HG03432 (cell line): ENCODE results near the gene NR1I3.
"Not testable (repeated sequence)": the region's sequence is repeated elsewhere in the genome, so short reads cannot be mapped to it uniquely, and the experiment has no call there.

Source experiments
- ATAC-seq: cut with Tn5 transposase; IDR thresholded peaks from one replicate; pipeline ENCODE4 v1.9.1; 2021; ENCODE audit warnings: mild to moderate bottlenecking, moderate library complexity; ENCODE audit not compliant: unreplicated experiment

The NR1I3 gene, protein sequence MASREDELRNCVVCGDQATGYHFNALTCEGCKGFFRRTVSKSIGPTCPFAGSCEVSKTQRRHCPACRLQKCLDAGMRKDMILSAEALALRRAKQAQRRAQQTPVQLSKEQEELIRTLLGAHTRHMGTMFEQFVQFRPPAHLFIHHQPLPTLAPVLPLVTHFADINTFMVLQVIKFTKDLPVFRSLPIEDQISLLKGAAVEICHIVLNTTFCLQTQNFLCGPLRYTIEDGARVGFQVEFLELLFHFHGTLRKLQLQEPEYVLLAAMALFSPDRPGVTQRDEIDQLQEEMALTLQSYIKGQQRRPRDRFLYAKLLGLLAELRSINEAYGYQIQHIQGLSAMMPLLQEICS

GRCh38 chr1:161238039-161238473 lies at the start of gene NR1I3:
Gene NR1I3 (minus strand): TSS chr1:161238203. CDS start chr1:161236565, 1,638 bp downstream.
- ATAC-seq = no peak

DNA sequence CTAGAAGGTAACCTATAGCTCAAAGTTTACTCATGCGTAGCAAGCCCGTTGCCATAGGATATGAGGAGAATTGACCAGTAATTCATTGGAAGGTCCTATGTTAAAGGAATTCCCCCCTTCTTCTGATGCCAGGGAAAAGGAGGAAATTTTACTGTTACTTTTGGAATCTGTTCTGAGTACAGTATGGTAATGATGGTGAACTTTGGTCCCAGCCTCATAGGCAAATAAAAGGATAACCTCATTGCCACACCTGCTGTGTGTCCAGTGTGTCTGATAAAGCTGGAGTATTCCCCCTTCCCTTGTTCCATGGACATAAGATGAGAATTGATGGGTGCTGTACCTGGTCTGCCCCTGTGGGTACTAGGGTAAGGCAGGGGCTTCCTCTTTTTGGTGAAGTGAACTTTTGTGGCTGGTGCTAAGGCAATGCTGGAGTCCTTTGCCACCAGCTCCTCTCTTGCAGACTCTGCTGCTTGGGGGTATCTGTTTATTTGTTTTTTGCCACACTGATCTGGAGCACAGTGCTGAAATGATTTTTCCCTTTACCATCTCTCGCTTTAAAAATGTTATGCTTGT lies 49.6 kb upstream of the NR1I3 start:
- ATAC-seq = no peak

DNA sequence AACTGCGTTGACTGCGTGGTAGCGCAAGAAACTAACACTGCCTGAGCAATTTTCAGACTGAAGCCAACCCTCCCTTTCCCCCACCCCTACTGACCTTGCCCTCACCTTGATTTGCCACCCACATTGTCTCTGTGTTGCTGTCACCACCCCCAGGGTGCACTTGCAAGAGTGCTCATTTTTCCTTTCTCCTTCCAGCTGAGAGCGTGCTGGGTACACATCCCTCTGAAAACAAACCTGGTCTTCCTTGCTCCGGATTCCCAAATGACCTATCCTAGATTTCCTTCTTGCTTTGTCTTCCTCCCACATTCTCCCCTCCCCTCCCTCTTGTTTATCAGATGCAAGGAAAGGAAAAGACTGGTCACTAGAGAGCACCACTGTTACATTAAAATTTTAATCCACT lies 47.5 kb upstream of the NR1I3 start:
- no peak for ATAC-seq

DNA sequence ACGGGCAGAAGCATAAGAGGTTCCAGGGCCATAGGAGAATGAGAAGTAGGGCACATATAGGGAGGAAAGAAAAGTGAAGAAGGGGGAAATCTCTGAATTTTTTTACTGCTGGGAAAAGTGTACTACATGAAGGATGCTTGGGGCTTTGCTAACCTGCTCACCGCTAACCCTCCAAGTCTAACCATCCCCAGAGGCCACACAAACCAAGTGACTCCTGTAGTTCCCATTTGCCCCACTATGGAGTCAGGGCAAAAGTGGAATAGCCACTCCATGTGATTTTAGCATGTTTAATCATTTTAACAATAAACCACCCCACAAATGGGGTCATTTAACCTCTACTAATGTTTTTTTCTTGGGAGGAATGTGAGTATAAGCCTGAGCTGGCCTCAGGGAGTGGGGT lies 47.1 kb upstream of the NR1I3 start:
- no peak for ATAC-seq

DNA sequence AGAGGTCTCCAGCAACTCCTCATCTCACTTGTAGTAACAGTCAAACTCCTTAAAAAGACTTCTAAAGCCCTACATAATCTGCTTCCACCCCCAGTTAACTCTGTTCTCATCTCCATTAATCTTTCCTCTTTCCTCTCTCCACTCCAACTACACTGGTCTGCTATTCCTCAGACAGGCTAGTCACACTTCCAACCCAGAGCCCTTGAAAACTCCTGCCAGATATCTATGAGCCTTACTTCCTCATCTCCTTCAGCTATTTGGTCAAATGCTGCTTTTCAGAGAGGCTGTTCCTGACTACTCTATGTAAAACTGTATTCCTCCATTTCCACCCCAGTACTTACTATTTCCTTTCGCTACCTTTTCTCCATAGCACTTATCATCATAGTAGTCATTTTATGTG lies 45.0 kb upstream of the NR1I3 start:
- no peak for ATAC-seq

GRCh38 chr1:161274874-161275273 lies 36.9 kb upstream of the NR1I3 start:
- no peak for ATAC-seq

GRCh38 chr1:161273402-161273801 lies 35.4 kb upstream of the NR1I3 start:
- no peak for ATAC-seq

DNA sequence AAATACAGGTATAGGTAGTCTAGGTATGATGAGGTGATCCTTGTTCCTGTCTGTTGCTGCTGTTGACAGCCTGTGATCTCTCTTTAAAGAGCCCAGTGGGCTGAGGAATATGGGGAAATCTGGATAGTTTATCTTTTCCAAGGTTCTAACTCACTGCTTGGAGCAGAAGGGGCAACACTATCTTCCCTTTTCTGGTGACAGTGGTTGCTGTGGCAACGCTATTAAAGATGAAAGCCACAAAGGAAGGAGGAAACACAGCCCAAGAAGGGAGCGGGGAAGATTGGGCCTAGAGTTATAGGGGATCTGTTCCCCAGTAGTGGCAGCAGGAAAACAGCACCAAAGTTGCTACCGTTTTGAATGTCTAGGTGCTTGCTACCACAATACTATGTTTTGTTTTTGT lies 29.3 kb upstream of the NR1I3 start:
- no peak for ATAC-seq

- ATAC-seq = no peak
Measured at GRCh38 chr1:161266836-161267235, 28.8 kb upstream of the NR1I3 start.

GRCh38 chr1:161266202-161266601 lies 28.2 kb upstream of the NR1I3 start:
- ATAC-seq = no peak

DNA sequence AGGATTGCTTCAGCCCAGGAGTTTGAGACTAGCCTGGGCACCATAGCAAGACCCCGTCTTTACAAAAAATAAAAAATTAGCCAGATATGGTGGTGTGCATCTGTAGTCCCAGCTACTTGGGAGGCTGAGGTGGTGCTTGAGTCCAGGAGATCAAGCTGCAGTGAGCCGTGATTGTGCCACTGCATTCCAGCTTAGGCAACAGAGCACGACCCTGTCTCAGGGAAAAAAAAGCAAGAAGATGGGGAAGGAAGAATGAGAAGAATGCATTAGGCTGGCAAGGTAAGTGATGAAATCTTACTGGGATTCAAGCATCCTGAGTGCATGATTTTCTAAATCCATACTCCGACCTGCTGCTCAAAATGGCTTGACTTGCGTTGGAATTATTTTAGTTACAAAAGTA lies 27.3 kb upstream of the NR1I3 start:
- no peak for ATAC-seq

DNA sequence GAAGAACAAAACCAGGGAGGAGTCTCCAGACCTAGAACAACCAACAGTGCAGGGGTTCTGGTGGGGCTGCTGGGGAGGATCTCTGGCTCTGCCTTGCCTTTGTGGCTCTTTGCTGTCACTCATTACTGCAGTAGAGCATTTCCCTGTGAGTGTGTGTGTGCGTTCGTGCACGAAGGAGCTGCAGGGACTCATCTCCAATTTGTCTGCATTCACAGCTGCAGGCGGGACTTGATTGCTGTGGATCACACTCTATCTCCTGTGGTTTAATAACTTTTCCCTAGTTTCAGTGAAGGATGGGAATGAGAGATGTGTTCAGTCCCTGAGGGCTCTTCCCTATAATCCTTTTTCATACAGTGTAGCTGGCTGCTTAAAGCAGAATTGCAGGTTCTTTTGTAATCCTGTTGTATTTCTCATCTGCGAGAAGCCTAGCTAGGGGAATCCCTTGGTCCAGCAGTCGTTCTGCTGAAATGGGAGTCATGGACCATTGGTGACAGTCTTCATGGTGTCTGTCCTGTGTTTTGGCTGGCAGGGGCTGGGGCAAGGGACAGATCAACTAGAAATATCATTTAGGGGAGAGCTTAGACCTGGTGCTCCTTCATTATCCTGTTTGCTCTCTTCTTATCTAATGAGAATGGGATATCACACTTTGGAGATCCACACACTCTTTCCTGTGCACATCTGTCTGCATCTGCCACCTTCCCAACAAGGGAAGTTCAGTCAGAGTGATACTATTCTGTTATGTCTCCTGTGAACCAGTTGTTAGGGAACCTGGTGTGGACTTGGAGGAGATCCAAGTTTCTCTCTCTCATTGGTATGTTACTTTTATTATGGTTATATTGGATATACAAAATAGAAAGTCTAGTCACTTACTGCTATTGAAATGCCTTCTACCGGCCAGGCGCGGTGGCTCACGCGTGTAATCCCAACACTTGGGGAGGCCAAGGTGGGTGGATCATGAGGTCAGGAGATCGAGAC lies 23.5 kb upstream of the NR1I3 start:
- peak; percentile 62 for ATAC-seq

DNA sequence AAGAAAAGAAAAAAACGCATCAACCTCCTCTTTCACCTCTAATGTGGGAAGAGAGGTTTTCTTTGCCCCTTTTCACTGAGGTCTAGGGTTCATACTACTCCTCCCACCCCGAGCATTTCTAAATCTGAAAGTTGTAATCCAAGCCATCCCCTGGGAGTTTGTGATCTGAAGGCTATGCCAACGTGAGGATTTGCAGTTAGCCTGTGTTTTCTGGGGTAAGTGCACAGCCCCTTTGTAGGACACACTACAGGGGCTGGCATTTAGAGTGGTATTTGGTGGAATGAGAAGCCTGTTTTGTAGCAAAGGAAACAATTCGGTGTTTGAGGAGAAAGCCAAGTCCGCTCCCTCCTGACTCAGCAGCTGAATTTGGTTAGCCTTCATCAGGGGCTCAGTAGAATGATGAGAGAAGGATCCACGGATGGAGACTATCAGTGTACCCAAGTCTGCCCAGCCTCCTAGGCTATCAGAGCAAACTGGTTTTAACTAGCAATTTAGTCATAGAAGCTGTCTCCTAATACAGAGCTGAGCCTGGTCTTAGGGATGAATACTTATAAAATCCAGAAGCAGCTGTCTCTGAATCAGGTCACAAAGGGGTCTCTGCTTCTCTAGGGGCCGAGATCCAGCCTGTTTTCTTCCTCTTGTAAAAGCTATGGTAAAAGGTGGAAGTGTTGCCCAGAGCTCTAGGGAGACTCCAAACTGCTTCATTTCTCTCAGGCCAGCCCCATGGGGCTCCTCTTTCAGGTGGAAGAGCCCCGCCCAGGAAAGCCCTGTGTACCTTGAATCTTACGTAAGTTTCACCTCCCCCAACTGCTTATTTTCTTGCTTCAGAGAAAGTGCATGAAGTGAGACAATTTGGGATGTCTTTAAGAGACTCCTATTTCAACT lies 22.6 kb upstream of the NR1I3 start:
- peak; percentile 30 for ATAC-seq

DNA sequence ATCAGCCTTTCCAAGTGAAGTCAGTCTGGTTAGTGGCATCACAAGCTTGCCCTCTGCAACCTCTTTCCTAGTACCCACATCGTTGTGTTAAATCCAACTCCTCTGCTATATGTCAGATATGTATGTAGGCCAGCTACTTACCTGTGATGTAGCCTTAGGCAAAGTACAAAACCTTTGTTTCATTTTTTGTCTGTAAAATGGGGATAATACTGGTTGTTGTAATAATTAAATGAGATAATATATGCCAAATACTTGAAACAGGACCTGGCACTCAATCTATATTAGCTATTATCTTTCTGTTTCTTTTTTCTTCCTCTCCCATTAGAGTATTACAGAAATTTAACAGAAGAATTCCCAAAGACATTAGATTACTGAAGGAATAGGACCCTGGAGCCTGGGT lies 21.8 kb upstream of the NR1I3 start:
- no peak for ATAC-seq

GRCh38 chr1:161259345-161259702 lies 21.3 kb upstream of the NR1I3 start:
- no peak for ATAC-seq

DNA sequence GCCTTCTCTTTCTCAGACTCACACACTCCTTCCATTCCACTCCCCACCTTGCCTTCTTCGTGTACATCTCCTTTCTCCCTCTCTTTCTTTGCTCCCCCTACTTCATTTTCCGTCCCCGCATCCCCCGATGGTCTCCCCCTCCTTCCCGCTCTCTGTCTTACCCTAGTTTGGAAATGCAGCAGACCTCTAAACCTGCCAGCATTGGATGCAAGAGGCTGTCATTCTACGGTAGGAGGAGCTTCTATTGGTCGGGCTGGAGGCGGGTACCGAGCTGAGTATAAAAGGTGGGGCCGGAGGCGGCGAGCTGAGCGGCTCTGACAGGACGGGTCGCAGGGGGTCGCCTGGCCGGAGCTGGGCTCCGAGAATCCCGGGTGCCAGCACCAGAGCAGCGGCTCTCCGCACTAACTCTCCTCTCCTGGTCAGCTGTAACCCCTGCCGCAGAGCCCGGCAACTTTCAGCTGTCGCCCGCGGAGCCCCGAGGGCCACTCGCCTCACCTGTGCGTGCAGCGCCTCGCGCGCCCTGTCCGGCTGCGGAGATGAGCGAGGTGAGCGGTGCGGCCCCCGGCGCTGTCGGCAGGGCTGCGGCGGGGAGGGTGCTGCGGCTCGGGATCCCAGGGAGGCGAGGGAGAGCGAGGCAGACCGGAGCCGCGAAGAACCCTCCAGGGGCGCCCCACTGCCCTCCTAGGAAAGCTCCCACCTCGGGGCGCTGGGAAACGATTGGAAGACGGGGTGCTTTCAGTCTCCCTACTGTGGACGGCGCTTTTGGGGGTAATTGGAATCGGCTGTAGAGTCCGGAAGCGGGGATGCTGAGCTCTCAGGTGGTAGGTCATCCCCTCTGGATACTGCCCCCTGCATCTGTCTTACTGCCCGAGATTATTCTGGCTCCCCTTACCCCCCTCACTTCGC lies 20.7 kb upstream of the NR1I3 start, which contains the start of gene PCP4L1:
Gene PCP4L1 (plus strand): TSS at position 307 of the 906 bp plus-strand sequence. CDS start 230 bp downstream, at position 537.
- no peak for ATAC-seq

- ATAC-seq = not testable (repeated sequence)
Measured at GRCh38 chr1:161257109-161257508, 19.1 kb upstream of the NR1I3 start.

DNA sequence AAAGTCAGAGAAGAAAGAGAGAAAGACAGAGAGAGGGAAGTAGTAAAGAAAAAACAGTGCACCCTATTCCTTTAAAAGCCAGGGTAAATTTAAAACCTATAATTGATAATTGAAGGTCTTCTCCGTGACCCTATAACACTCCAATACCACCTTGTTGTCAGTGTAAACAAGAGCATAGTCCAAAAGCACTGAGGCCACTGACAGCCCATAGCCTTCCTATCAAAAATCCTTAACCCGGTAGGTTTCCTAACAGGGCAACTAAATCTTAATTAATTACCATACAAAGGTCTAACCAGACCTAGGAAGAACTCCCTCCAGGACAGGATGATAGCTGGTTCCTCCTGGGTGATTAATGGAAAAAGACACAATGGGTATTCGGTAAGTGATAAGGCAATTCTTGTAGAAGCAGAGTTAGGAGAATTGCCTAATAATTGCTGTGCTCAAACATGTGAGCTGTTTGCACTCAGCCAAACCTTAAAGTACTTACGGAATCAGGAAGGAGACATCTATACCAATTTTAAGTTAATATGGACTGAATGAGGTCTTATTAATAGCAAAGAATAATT lies 18.0 kb upstream of the NR1I3 start:
- ATAC-seq = not testable (repeated sequence)

- ATAC-seq = not testable (repeated sequence)
Measured at GRCh38 chr1:161255302-161255701, 17.3 kb upstream of the NR1I3 start.
